ENCODE data around the gene B3GAT1. TPM values are rescaled to one million over a fixed set of nuclear protein-coding genes. Genes with fewer than 3 reads are reported as not detected.

Gene B3GAT1
- total RNA-seq, 3 donors from 2014 or later: 0.09 to 0.38 (median 0.22) TPM

DNA sequence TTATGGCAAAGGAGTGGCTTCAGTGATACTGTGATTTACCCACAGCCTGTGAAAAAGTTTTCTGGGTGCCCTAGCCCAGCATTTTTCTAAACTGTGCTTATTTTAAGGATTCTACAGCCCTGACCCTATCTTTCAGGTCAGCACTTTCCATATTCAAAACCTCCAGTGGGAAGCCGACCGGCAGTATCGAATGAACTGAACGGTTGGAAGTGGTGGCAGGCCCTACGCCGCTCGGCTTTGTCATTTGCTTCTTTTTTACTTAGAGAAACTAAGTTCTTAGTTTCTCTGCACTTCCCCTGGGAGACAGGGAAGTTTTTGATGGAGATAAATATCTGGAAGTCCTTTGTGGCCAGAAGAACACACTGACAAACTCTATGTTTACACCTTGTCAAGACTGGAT lies 79.3 kb downstream of the B3GAT1 start:
- DNase-seq (no peak), ATAC-seq (no peak)
- TF ChIP-seq, protein P1, sequence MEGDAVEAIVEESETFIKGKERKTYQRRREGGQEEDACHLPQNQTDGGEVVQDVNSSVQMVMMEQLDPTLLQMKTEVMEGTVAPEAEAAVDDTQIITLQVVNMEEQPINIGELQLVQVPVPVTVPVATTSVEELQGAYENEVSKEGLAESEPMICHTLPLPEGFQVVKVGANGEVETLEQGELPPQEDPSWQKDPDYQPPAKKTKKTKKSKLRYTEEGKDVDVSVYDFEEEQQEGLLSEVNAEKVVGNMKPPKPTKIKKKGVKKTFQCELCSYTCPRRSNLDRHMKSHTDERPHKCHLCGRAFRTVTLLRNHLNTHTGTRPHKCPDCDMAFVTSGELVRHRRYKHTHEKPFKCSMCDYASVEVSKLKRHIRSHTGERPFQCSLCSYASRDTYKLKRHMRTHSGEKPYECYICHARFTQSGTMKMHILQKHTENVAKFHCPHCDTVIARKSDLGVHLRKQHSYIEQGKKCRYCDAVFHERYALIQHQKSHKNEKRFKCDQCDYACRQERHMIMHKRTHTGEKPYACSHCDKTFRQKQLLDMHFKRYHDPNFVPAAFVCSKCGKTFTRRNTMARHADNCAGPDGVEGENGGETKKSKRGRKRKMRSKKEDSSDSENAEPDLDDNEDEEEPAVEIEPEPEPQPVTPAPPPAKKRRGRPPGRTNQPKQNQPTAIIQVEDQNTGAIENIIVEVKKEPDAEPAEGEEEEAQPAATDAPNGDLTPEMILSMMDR (IDR thresholded peaks at IDR 0.05): no peak
- Histone ChIP-seq H3K4me1 (ENCODE audit: low read depth) (peaks cover 10% of the 10 kb centered on the region), H3K36me3 (ENCODE audit: low read depth) (no peaks in the 10 kb centered on the region), H3K4me3 (no peak overlapping the region), H3K9me3 (no peaks in the 10 kb centered on the region)
- intact Hi-C loops (cut with DNase I, micrococcal nuclease): no loop called here

DNA sequence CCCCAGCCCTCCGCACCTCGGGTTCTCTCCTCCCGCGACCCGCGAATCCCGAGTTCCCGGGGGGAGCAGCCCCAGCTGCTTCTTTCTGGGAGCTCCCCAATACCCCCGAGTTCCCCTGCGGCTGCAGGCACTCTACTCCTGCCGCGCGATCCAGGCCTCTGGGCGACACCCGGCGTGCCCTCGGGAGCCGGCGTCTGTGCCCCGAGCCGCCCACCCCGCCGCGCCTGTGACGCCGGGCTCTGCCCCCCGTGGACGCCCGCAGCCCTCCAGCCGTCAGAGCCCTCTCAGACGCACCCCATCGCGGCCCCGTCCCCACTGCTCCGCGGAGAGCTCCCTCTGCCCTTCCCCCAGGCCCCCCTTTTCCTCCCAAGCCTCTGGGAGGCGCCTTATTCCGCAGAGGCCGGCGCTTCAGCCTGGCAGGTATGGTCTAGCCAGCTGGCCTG lies 79.8 kb downstream of the B3GAT1 start:
- H3K36me3 ChIP-seq (ENCODE audit: low read depth): no peaks in the 10 kb centered on the region
- peak overlapping the region; percentile 22 for H3K4me3 ChIP-seq
- intact Hi-C loops (cut with DNase I, micrococcal nuclease): no loop called here
- H3K4me1 ChIP-seq (ENCODE audit: low read depth): peaks cover 10% of the 10 kb centered on the region
- H3K9me3 ChIP-seq: no peaks in the 10 kb centered on the region
- DNase-seq (peak in 2 of 3 donors; percentile 57 to 75), ATAC-seq (peak; percentile 62)
- TF ChIP-seq, protein P1 (IDR thresholded peaks at IDR 0.05): no peak

DNA sequence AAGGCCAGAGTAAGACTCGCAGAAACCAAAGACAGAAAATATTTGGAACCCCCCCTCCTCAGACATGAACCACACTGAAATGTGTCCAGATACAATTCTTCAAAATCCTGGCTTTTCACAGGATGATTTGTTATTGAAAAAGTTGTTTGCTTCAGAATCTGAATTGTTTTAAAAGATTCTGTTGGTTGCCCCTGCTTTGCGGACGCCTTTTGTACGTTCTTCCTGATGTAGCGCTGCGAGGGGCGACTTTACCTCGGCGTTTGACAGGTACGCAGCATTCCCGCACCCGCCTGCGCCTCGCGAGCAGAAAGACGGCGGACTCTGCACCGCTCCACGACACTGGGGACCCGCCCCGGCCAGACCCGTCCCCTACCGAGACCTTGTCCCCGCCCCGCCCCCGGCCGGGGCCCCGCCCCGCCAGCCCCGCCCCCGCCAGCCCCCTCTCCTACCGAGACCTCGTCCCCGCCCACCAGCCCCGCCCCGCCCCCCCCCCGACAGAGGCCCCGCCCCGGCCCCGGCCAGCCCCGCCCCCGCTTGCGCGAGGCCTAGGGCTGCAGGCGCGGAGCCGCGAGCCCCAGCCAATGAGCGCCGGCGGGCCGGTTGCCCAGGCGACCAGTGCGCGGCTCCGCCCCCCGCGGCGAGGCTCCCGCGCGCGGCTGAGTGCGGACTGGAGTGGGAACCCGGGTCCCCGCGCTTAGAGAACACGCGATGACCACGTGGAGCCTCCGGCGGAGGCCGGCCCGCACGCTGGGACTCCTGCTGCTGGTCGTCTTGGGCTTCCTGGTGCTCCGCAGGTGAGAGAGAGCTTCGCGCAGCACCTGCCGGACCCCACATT lies 80.5 kb downstream of the B3GAT1 start, which contains the start of gene GLB1L2:
GLB1L2 (plus strand) TSS at position 635 of the 835 bp plus-strand sequence; CDS start at position 709, 74 bp downstream.
- DNase-seq (peak; percentile 89 to 94 (median 91)), ATAC-seq (peak; percentile 96)
- Histone ChIP-seq H3K9me3 (no peaks in the 10 kb centered on the region), H3K4me3 (peak within 1 kb of the TSS; percentile 22), H3K36me3 (ENCODE audit: low read depth) (no peaks in the 10 kb centered on the region), H3K4me1 (ENCODE audit: low read depth) (peaks cover 10% of the 10 kb centered on the region)
- intact Hi-C loops (cut with DNase I, micrococcal nuclease): no loop called here
- TF ChIP-seq, protein P1 (IDR thresholded peaks at IDR 0.05): no peak

DNA sequence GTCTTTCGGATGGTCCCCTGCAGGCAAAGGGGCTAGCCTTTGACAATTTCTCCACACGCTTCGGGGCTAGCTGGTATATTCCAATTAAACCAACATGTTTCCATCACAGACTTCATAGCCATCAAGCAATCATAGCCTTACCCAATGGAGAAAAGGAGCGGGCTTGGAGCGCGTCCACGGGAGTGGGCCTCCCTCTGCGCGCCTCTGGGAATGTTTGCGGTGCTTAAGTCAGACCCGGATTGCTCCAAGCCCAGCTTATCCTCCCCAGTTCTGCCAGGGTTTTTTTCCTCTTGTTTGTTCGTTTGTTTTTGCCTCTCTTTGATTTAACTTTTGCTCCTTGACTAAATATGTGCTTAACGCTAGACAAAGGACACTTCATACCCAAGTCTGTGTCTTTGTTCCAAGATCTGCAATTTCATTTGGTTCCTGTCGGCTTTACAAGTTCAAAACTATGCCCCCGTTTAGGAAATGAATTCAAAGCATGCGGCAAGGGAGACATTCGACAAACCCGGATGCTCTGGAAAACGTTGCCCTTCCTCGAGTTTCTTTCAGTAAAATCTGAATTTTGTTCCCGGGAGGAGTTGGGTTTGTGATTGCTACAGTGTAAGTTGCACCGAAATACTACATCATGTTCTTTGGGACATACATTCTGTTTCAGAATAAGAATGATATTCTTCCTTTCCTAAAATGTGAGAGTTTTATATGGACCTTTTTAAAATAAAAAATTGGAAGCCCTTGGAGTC lies 81.3 kb downstream of the B3GAT1 start:
- H3K4me3 ChIP-seq: no peak overlapping the region
- ATAC-seq (no peak), DNase-seq (peak in 1 of 3 donors; percentile 36)
- peaks cover 10% of the 10 kb centered on the region for H3K4me1 ChIP-seq (ENCODE audit: low read depth)
- TF ChIP-seq, protein P1 (IDR thresholded peaks at IDR 0.05): no peak
- intact Hi-C loops (cut with DNase I, micrococcal nuclease): no loop called here
- no peaks in the 10 kb centered on the region for H3K9me3 ChIP-seq
- H3K36me3 ChIP-seq (ENCODE audit: low read depth): no peaks in the 10 kb centered on the region

Other genes starting within 250 kb of the B3GAT1 start
- 10 to 100 TPM; 12.6 to 19.8 (median 16.6) TPM for gene NCAPD3, start 188.3 kb downstream of the B3GAT1 start, total RNA-seq
- gene VPS26B, start 187.6 kb downstream of the B3GAT1 start, total RNA-seq: 10 to 100 TPM; 38.6 to 50.8 (median 47.5) TPM
- 10 to 100 TPM; 33.5 to 40.2 (median 35.5) TPM for gene THYN1, start 158.9 kb downstream of the B3GAT1 start, total RNA-seq
- gene ACAD8, start 158.7 kb downstream of the B3GAT1 start, total RNA-seq: 10 to 100 TPM; 24.4 to 31.1 (median 28.8) TPM
- under 1 TPM in 1 of 3 donors, not detected in 2; 0.09 TPM for gene GLB1L3, start 135.9 kb downstream of the B3GAT1 start, total RNA-seq
- 10 to 100 TPM; 21.5 to 27.9 (median 26.9) TPM for gene GLB1L2, start 80.3 kb downstream of the B3GAT1 start, total RNA-seq

Measured in mucosa of descending colon (tissue), 3 donors.